Vagina (tissue), 2 donors: ENCODE data around the gene KLF17. TPM values are rescaled to one million over a fixed set of nuclear protein-coding genes. Genes with fewer than 3 reads are reported as not detected.
"Not testable (repeated sequence)": the region's sequence is repeated elsewhere in the genome, so short reads cannot be mapped to it uniquely, and the experiment has no call there.

Experiments used
- DNase-seq, 2 donors: peaks; one replicate each; pipeline ENCODE4 v3.0.0-alpha.2; 2017; ENCODE audit errors: extremely low spot score in 2 of 2
- H3K27ac ChIP-seq: fragments of 200-600 bp; sonication (generic); one replicate; pipeline ENCODE4 v1.5.1; 2019
- H3K27me3 ChIP-seq: fragments of 200-600 bp; sonication (generic); one replicate; pipeline ENCODE4 v1.5.1; 2019
- H3K36me3 ChIP-seq, 2 donors: fragments of 200-600 bp; sonication (generic); one replicate each; pipeline ENCODE4 v1.5.1; 2017 to 2019
- H3K4me1 ChIP-seq: fragments of 200-600 bp; sonication (generic); one replicate; pipeline ENCODE4 v1.5.1; 2019
- H3K4me3 ChIP-seq, 2 donors: fragments of 200-600 bp; sonication (generic); 1 replicate in 1 of 2; 2 replicates in 1 of 2; pipeline ENCODE4 v1.5.1; 2016 to 2019
- H3K9me3 ChIP-seq: fragments of 200-600 bp; sonication (generic); one replicate; pipeline ENCODE4 v1.5.1; 2019
- CTCF ChIP-seq, 3 experiments: fragments of 450-650 bp in 2 of 3; fragments of 200-600 bp in 1 of 3; sonication (generic) in 1 of 3; IDR thresholded peaks; one replicate each; pipeline ENCODE4 v1.5.1; 2017 to 2019; ENCODE audit warnings: antibody characterized with exemption in 3 of 3, mild to moderate bottlenecking in 2 of 3, moderate library complexity in 2 of 3
- POLR2A ChIP-seq, 2 donors: fragments of 450-650 bp; IDR thresholded peaks; one replicate each; pipeline ENCODE4 v1.6.1; 2017; ENCODE audit warnings: antibody characterized with exemption in 2 of 2, mild to moderate bottlenecking in 2 of 2, moderate library complexity in 2 of 2
- POLR2AphosphoS5 ChIP-seq, 2 donors: sonication (generic); formaldehyde crosslinking; IDR thresholded peaks; one replicate each; pipeline ENCODE4 v1.9.0; 2017; ENCODE audit warnings: antibody characterized with exemption in 2 of 2, mild to moderate bottlenecking in 2 of 2, low read depth in 1 of 2; ENCODE audit not compliant: insufficient read depth in 1 of 2
- intact Hi-C: fragments of 100-400 bp; cut with DNase I; formaldehyde crosslinking; loops from one replicate; pipeline ENCODE4 v1.15.1; 2023
- total RNA-seq: library from RNA; depleted of rRNA; stranded (reverse); fragments of >200 nt; gene quantifications from one replicate; pipeline ENCODE4 v1.2.3, GENCODE V29; 2016

The KLF17 gene
- total RNA-seq, 1 donor from 2014 or later: 0.25 TPM

GRCh38 chr1:44113095-44113609 lies 5.5 kb upstream of the KLF17 start:
- no peak for DNase-seq
- no peaks in the 10 kb centered on the region for H3K36me3 ChIP-seq
- H3K4me3 ChIP-seq: no peak overlapping the region
- no peaks in the 10 kb centered on the region for H3K9me3 ChIP-seq
- H3K27ac ChIP-seq: no peak overlapping the region
- intact Hi-C loops: no loop called here
- H3K27me3 ChIP-seq: no peaks in the 10 kb centered on the region
- no peak for TF ChIP-seq CTCF (IDR thresholded peaks at IDR 0.05)
- TF ChIP-seq POLR2AphosphoS5 (IDR thresholded peaks at IDR 0.05; ENCODE audit: insufficient read depth in 1 of 2, low read depth in 1 of 2): no peak
- TF ChIP-seq POLR2A (IDR thresholded peaks at IDR 0.05): no peak
- H3K4me1 ChIP-seq: no peaks in the 10 kb centered on the region

DNA sequence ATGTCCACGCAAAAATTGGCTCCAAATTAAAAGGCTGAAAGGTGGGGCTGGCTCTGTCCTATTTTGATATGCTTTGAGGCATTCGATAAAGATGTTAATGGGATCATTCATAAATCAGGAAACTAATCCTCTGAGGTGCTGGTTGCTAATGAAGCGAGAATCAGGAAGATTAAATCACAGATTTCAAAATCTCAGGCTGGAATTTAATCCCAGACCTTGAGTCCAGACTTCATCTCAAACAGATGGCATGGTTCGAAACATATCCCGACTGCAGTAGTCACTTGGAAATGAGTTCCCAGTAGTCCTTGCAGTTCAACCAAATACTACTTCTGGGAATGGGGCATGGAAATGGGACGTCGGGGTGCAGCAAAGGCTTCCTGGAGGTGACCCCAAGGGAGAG lies 4.5 kb upstream of the KLF17 start:
- intact Hi-C loops: no loop called here
- no peaks in the 10 kb centered on the region for H3K36me3 ChIP-seq
- no peaks in the 10 kb centered on the region for H3K4me1 ChIP-seq
- DNase-seq: no peak
- TF ChIP-seq POLR2A (IDR thresholded peaks at IDR 0.05) (no peak), POLR2AphosphoS5 (IDR thresholded peaks at IDR 0.05; ENCODE audit: insufficient read depth in 1 of 2, low read depth in 1 of 2) (no peak), CTCF (IDR thresholded peaks at IDR 0.05) (no peak)
- H3K27ac ChIP-seq: no peak overlapping the region
- no peak overlapping the region for H3K4me3 ChIP-seq
- no peaks in the 10 kb centered on the region for H3K27me3 ChIP-seq
- no peaks in the 10 kb centered on the region for H3K9me3 ChIP-seq

GRCh38 chr1:44117272-44117671 lies 1.3 kb upstream of the KLF17 start:
- H3K4me3 ChIP-seq, H3K36me3 ChIP-seq, H3K9me3 ChIP-seq, H3K27ac ChIP-seq, H3K4me1 ChIP-seq, intact Hi-C loops, H3K27me3 ChIP-seq, DNase-seq: not testable (repeated sequence)

- no peaks in the 10 kb centered on the region for H3K9me3 ChIP-seq
- no peak for DNase-seq
- no peaks in the 10 kb centered on the region for H3K27me3 ChIP-seq
- intact Hi-C loops: no loop called here
- no peaks in the 10 kb centered on the region for H3K36me3 ChIP-seq
- no peak overlapping the region for H3K27ac ChIP-seq
- TF ChIP-seq CTCF (IDR thresholded peaks at IDR 0.05): no peak
- no peak for TF ChIP-seq POLR2AphosphoS5 (IDR thresholded peaks at IDR 0.05; ENCODE audit: insufficient read depth in 1 of 2, low read depth in 1 of 2)
- H3K4me3 ChIP-seq: no peak overlapping the region
- H3K4me1 ChIP-seq: no peaks in the 10 kb centered on the region
Observed at GRCh38 chr1:44119525-44119924, 904 bp downstream of the KLF17 start.

GRCh38 chr1:44120398-44120949 lies 1.9 kb downstream of the KLF17 start:
- no peak for DNase-seq
- no peaks in the 10 kb centered on the region for H3K36me3 ChIP-seq
- H3K4me1 ChIP-seq: no peaks in the 10 kb centered on the region
- no peaks in the 10 kb centered on the region for H3K27me3 ChIP-seq
- H3K4me3 ChIP-seq: no peak overlapping the region
- no peak overlapping the region for H3K27ac ChIP-seq
- intact Hi-C loops: no loop called here
- no peaks in the 10 kb centered on the region for H3K9me3 ChIP-seq
- TF ChIP-seq CTCF (IDR thresholded peaks at IDR 0.05): no peak
- TF ChIP-seq POLR2A (IDR thresholded peaks at IDR 0.05): no peak
- no peak for TF ChIP-seq POLR2AphosphoS5 (IDR thresholded peaks at IDR 0.05; ENCODE audit: insufficient read depth in 1 of 2, low read depth in 1 of 2)
